HG02678 (cell line): ENCODE measurements around the gene RNF112.
A peak's percentile ranks its signal among the peaks of the same experiment; 100 is the strongest.

Experiments
- ATAC-seq: cut with Tn5 transposase; IDR thresholded peaks from one replicate; pipeline ENCODE4 v1.9.1; 2021; ENCODE audit warnings: mild to moderate bottlenecking, moderate library complexity; ENCODE audit not compliant: unreplicated experiment

Gene RNF112

GRCh38 chr17:19372866-19373504, 38.0 kb upstream of the RNF112 start:
- ATAC-seq: no peak

DNA sequence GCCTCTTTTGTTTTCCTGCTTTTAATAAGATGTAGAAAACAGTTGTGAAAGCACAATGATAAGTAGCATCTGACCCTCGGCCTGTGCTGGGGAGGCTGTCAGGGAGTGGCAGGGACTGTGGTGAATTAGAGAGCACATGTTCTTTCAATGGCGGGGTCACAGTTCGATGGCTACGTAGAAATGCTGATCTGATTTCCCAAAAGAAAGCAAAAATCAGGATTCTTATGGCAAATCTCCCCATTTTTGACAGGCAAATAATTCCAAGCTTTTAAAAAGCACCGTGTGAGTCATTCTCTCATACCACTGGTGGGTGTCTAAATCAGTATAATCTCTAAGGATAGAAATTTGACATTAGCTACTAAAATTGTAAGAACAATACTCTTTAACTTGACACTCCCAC, 36.9 kb upstream of the RNF112 start:
- no peak for ATAC-seq

GRCh38 chr17:19375732-19376131, 35.3 kb upstream of the RNF112 start:
- ATAC-seq: no peak

- no peak for ATAC-seq
These were observed 34.2 kb upstream of the RNF112 start for GRCh38 chr17:19376811-19377210.

GRCh38 chr17:19377602-19378415, 33.2 kb upstream of the RNF112 start:
- peak; percentile 93 for ATAC-seq

- peak; percentile 12 for ATAC-seq
These were observed 32.3 kb upstream of the RNF112 start, which contains the start of gene MAPK7 for GRCh38 chr17:19378416-19379360. MAPK7 (plus strand) TSS chr17:19378498; CDS start chr17:19378901, 403 bp downstream.

- ATAC-seq: no peak
These were observed 31.5 kb upstream of the RNF112 start for GRCh38 chr17:19379361-19380065.

GRCh38 chr17:19380481-19381301, 30.3 kb upstream of the RNF112 start:
- ATAC-seq: no peak

DNA sequence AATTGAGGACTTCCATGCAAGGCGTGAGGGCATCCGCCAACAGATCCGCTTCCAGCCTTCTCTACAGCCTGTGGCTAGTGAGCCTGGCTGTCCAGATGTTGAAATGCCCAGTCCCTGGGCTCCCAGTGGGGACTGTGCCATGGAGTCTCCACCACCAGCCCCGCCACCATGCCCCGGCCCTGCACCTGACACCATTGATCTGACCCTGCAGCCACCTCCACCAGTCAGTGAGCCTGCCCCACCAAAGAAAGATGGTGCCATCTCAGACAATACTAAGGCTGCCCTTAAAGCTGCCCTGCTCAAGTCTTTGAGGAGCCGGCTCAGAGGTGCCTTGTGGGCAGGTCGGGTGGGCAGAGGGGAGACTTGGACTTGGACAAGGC, 29.7 kb upstream of the RNF112 start:
- no peak for ATAC-seq

DNA sequence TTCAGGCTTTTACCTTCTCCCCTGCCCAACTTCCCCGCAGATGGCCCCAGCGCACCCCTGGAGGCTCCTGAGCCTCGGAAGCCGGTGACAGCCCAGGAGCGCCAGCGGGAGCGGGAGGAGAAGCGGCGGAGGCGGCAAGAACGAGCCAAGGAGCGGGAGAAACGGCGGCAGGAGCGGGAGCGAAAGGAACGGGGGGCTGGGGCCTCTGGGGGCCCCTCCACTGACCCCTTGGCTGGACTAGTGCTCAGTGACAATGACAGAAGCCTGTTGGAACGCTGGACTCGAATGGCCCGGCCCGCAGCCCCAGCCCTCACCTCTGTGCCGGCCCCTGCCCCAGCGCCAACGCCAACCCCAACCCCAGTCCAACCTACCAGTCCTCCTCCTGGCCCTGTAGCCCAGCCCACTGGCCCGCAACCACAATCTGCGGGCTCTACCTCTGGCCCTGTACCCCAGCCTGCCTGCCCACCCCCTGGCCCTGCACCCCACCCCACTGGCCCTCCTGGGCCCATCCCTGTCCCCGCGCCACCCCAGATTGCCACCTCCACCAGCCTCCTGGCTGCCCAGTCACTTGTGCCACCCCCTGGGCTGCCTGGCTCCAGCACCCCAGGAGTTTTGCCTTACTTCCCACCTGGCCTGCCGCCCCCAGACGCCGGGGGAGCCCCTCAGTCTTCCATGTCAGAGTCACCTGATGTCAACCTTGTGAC, 29.1 kb upstream of the RNF112 start:
- no peak for ATAC-seq

DNA sequence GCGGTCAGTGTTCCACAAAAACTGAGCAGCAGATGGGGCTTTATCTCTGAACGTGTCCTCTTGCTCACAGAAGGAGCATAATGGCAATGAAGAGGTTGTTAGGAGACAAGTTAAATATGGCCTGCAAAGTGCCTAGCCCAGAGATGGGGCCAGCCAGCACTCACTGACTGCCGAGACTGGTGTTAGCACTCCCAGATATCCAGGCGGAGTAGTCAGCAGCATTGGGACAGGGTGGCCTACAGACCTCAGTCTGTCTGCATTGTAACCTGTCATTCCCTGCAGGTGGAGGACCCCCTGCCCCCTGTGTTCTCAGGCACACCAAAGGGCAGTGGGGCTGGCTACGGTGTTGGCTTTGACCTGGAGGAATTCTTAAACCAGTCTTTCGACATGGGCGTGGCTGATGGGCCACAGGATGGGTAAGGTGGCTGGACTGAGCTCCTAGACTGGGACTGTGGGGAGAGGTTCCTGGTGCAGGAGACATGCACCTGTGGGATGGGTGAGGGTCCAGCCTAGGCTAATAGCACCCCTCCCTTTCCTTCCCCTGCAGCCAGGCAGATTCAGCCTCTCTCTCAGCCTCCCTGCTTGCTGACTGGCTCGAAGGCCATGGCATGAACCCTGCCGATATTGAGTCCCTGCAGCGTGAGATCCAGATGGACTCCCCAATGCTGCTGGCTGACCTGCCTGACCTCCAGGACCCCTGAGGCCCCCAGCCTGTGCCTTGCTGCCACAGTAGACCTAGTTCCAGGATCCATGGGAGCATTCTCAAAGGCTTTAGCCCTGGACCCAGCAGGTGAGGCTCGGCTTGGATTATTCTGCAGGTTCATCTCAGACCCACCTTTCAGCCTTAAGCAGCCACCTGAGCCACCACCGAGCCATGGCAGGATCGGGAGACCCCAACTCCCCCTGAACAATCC, 28.2 kb upstream of the RNF112 start:
- ATAC-seq: no peak

DNA sequence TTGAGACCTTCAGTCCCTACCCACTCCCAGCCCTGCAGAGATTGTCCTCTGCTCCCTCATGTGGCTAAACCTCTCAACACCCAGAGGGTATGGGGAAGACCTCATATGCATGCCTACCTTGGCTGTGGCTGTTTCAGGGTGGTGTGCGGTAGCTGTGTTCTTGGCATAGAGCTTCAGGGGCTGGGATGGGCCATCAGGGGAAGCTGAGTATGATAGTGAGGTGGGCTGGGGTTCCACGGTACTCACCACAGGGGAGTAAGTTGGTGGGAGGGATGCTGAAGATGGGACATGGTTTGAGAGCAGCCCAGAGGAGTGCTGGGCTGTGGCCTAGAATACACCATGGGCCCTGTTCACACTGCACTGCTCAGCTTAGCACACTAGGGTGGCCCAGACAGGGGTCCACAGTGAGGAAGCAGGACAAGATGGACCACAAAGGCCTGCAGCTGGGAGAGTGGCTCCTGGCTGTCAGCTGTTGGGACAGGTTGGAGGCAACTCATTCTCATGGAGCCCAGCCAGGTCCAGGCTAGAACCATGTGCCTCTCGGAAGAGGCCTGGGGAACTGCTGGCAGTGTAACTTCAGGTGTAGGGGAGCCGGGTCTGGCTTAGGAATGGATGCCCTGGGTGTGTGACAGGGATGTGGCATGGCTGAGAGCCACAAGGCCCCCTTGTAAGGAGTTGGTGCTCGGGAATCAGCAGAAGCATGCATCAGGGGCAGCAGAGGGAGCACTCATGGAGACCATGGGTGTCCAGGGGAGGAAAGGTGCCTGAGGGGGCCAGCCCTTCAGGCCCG, 27.2 kb upstream of the RNF112 start:
- ATAC-seq: no peak

DNA sequence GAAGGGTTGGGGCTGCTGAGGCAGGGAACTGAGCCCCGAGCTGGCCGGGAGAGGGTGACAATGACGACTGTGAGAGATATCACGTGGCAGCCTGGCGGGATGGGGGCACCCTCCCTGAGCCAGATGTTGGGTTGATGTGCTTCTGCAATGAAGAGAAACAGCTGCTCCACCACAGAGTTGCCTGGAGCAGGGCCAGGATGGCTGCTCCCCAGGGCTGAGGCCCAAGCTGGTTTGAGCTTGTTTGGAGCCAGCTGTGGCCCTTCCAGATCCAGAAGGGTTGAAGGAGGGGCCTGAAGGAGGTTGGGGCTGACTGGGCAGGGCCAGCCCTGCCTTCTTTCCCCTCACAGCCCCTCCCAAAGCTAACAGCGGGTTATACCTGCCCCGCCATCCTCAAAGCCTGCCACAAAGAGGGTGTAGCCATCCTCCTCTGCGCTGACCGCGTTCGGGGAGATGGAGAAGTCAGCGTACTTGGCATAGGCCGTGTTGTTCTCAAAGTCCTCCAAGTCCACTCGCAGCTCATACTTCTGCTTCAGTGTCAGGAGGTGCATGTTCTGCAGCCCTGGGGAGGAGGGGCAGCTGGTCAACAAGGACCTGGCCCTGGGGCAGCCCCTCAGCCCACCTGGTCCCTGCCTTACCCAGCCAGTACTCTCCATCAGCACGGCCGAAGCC, 26.2 kb upstream of the RNF112 start:
- ATAC-seq: no peak

GRCh38 chr17:19385521-19385983, 25.5 kb upstream of the RNF112 start:
- no peak for ATAC-seq

- ATAC-seq: no peak
These were observed 24.7 kb upstream of the RNF112 start for GRCh38 chr17:19386051-19386929.
